Measurements from ENCODE around the gene TMEM231. TPM values are rescaled to one million over a fixed set of nuclear protein-coding genes. Genes with fewer than 3 reads are reported as not detected.

TMEM231 gene
- total RNA-seq, 1 experiment from 2014 or later, result 3.4 TPM

- Mint-ChIP-seq H3K4me3 (no peak overlapping the region), H3K36me3 (ENCODE audit: insufficient read depth in 1 of 3, low read depth in 3 of 3) (peaks cover 12 to 40% (median 35%) of the 10 kb centered on the region in 3 experiments; a peak in 6 of 7 replicates), H3K27ac (no peak overlapping the region), H3K27me3 (ENCODE audit: low read depth) (no peaks in the 10 kb centered on the region), H3K9me3 (no peaks in the 10 kb centered on the region), H3K4me1 (peaks cover 14 to 15% of the 10 kb centered on the region in 2 experiments)
- no peak overlapping the region for H3K9ac ChIP-seq (ENCODE audit: extremely low read depth, insufficient read length, low read length)
- no peaks in the 10 kb centered on the region for H3K79me1 ChIP-seq (ENCODE audit: insufficient read depth, low read depth, low read length, poor library complexity, severe bottlenecking)
- no peaks in the 10 kb centered on the region for H3K27me3 ChIP-seq (ENCODE audit: insufficient read depth, low read length)
- H2BK15ac ChIP-seq (ENCODE audit: low read depth, low read length), result no peak overlapping the region
- H2AFZ ChIP-seq (ENCODE audit: low read length), result no peak overlapping the region
- H4K5ac ChIP-seq (ENCODE audit: insufficient read length, low read depth, low read length), result no peak overlapping the region
- peaks cover 8% of the 10 kb centered on the region; the same call in 1 of the 2 replicates for H3K4me1 ChIP-seq (ENCODE audit: insufficient read depth, low read length)
- no peak overlapping the region for H3K27ac ChIP-seq (ENCODE audit: insufficient read length, low read depth, low read length)
- no CpG with 5 or more reads among the region's 7 CpGs for WGBS (ENCODE audit: extremely low coverage, insufficient read length, low lambda C conversion rate)
- no peaks in the 10 kb centered on the region for H3K9me3 ChIP-seq (ENCODE audit: control insufficient read depth, low read depth, low read length)
- no peak overlapping the region for H3K4me2 ChIP-seq (ENCODE audit: insufficient read depth, insufficient read length, low read length)
- H3K79me2 ChIP-seq (ENCODE audit: insufficient read depth, low read length), result no peaks in the 10 kb centered on the region
- H3K56ac ChIP-seq (ENCODE audit: insufficient read length, low read depth, low read length), result no peak overlapping the region
- no peak overlapping the region for H2BK20ac ChIP-seq (ENCODE audit: low read depth, low read length, poor library complexity, severe bottlenecking)
- H2AK5ac ChIP-seq (ENCODE audit: insufficient read length, low read length), result no peak overlapping the region
- H4K8ac ChIP-seq (replicated peaks; ENCODE audit: insufficient read length, low read depth, low read length), result no peak overlapping the region
- H3T11ph ChIP-seq (ENCODE audit: low read length), result no peak overlapping the region
- no peak overlapping the region for H3K18ac ChIP-seq (ENCODE audit: insufficient read length, low read depth, low read length)
- no peak for TF ChIP-seq CTCF (conservative IDR thresholded peaks at IDR 0.05)
- H4K91ac ChIP-seq (ENCODE audit: insufficient read length, low read depth, low read length), result no peak overlapping the region
- no peaks in the 10 kb centered on the region for H4K20me1 ChIP-seq (ENCODE audit: control insufficient read depth, insufficient read depth, insufficient read length)
- no peak overlapping the region for H3K4ac ChIP-seq (ENCODE audit: low read depth, low read length)
- H3K23ac ChIP-seq (ENCODE audit: insufficient read length, low read depth, low read length), result no peak overlapping the region
- H3K23me2 ChIP-seq (ENCODE audit: insufficient read length, low read depth, low read length, poor library complexity, severe bottlenecking), result no peaks in the 10 kb centered on the region
- H2BK120ac ChIP-seq (ENCODE audit: low read depth, low read length, poor library complexity, severe bottlenecking), result no peak overlapping the region
- no peak overlapping the region for H3K14ac ChIP-seq (ENCODE audit: insufficient read depth, low read length)
- no peak overlapping the region for H2BK12ac ChIP-seq (ENCODE audit: insufficient read length, low read depth, low read length)
- H2BK5ac ChIP-seq (ENCODE audit: insufficient read length, low read length), result no peak overlapping the region
- no peak for DNase-seq
These were observed 23.3 kb upstream of the TMEM231 start for GRCh38 chr16:75579281-75579834.
